Skeletal muscle cell (primary cell): ENCODE measurements around the gene KPNA4.
A peak's percentile ranks its signal among the peaks of the same experiment; 100 is the strongest.
"Not testable (repeated sequence)": the region's sequence is repeated elsewhere in the genome, so short reads cannot be mapped to it uniquely, and the experiment has no call there.

Experiments
- DNase-seq: peaks from one replicate; pipeline ENCODE4 v3.0.0-alpha.2; 2010; ENCODE audit warnings: low read depth
- H3K4me3 ChIP-seq: 2 replicates; pipeline ENCODE4 v1.5.1; 2011; ENCODE audit warnings: low read depth, mild to moderate bottlenecking, control low read depth, low read length, moderate library complexity

KPNA4 gene, protein sequence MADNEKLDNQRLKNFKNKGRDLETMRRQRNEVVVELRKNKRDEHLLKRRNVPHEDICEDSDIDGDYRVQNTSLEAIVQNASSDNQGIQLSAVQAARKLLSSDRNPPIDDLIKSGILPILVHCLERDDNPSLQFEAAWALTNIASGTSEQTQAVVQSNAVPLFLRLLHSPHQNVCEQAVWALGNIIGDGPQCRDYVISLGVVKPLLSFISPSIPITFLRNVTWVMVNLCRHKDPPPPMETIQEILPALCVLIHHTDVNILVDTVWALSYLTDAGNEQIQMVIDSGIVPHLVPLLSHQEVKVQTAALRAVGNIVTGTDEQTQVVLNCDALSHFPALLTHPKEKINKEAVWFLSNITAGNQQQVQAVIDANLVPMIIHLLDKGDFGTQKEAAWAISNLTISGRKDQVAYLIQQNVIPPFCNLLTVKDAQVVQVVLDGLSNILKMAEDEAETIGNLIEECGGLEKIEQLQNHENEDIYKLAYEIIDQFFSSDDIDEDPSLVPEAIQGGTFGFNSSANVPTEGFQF

DNA sequence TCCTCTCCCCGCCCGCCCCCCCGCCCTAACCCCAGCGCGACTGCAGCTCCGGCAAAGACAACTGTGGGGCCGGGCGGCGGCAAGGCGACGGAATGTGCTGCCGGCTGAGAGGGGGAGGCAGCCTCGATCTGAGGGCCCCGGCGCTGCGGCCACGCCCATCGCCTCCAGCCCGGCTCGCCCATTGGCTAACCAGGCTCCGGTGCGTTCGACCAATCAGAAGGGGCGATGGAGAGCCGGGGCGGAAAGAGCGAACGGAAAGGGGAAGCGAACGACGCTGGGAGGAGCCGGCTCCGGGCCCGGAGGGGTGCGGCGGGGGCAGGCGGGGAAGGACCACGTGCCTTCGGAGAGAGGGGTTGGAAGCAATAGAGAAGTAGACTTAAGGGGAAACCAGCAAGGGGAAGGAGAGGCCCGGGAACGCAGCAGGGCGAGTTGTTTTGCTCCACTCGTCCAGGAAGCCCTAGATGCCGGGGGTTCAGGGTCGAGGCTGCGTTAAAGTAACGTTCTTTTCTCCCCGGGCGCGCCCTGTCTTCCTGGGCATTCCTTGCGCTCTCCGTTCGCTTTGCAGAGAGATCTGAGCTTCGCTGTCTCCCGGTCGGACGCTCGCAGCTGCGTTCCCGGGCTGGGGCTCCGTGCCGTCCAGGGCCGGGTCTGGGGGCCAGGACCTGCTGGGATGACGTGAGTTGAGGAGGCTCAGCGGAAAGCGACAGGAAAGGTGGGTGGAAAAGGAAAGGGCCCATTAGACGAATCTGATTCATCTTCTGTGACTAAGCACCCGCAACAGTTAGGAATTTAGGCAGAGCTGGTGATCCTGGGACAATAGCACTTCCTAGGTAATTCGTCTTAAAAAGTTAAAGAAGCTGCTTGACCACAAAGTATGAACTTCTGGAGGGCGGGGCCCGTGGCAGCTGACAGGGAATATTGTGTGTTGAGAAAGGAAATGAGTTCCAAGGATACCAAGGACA is at the start of gene KPNA4:
Gene KPNA4, minus strand, starts transcription at position 130 of the 962 bp plus-strand sequence. CDS start 289 bp downstream, outside the sequence.
- peak; percentile 89 for DNase-seq
- peak within 1 kb of the TSS; percentile 76 for H3K4me3 ChIP-seq

DNA sequence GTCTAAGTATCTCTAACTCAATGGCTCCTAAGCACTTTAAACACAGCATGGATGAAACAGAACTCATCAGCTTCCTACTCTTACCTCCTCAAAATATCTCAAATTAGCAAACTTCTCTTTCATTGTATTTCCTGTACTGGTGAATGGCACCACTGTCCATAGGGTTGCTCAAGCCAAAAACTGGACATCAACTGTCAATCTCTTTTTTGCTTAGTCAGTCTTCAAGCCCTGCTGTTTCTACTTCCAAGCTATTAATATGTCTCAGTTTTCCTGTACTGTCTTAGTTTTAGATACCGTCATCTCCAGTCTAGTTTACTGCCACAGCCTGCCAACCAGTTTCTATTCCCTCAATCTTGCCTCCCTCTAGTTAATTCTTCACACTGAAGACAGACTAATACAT is 48.3 kb upstream of the KPNA4 start:
- H3K4me3 ChIP-seq, result no peak overlapping the region
- no peak for DNase-seq

DNA sequence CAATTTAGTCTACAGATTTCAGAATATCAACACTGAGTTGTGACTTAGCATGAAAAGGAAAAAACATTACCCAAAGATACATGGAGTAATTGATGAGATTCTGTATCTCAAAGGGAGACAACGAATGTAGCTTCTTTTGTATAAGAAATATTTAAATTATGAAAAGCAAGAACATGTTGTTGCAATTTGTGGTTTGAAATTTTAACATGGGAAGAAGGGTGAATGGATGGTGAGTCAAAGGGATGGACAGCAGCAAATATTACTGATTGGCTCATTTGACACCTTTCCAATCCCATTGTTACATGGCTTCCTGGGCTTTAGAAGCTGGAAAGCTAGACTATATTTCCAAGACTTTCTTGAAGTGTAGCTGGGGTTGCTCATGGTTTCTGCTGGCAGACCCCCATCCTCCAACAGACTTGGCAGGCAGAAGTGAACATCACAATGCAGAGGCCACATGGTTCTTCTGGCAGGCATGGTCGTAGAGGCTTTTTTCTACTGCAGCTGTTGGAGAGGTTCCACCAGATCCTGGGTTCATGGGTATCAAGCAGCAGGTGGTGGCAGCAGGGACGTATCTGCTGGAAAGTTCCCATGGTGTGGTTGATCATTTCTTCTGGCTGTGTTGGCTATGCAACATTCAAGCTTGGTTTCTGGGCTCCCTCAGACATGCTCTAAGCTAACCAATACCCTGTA is 47.2 kb upstream of the KPNA4 start:
- no peak overlapping the region for H3K4me3 ChIP-seq
- no peak for DNase-seq

DNA sequence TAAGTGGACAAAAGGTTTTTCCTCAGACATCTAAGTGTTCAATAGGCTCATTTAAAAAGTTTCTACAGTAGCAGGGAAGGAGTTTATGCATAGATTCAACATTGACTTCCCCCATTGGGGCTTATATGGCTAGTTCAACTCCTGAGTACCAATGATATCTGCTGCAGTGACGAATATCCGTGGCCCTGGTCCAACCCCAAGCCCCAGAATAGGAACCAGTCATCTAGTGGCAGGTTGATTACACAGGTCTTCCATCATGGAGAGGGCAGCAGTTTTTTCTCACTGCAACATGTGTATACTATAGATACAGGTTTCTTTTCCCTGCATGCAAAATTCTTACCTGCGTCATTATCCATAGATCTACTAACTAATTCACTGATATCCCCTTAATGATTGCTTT is 45.8 kb upstream of the KPNA4 start:
- DNase-seq, result no peak
- no peak overlapping the region for H3K4me3 ChIP-seq

DNA sequence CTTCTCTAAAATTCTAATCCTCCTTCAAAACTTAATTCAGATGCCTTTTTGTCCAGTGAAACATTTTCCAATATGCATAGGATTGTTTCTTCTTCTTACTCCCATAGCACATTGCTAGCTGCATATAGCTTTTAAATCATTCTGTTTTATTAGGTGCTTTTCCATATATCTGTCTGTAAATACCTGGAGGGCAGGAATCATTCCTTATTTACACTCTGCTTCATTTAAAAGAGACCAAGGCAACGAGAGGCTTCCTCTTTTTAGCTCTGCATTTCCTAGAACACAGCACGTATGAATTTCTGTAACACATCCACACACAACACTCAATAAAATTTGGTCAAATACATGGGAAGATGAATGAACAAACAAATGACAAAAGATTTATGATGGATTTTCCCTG is 43.5 kb upstream of the KPNA4 start:
- H3K4me3 ChIP-seq, result no peak overlapping the region
- no peak for DNase-seq

DNA sequence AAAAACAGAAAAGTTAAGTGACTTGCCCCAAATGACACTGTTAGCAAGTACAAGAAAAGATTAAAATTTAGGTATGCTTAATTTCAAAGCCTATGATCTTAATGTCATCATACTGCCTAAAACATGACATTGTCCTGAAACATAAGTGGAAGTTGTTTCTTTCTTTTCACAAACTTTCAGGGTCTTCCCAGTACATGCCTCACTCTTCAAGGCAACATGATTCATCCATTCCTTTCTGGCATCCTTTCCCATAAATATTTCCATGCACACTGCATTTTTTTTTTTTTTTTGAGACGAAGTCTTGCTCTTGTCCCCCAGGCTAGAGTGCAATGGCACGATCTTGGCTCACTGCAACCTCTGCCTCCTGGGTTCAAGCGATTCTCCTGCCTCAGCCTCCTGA is 42.5 kb upstream of the KPNA4 start:
- no peak overlapping the region for H3K4me3 ChIP-seq
- no peak for DNase-seq

DNA sequence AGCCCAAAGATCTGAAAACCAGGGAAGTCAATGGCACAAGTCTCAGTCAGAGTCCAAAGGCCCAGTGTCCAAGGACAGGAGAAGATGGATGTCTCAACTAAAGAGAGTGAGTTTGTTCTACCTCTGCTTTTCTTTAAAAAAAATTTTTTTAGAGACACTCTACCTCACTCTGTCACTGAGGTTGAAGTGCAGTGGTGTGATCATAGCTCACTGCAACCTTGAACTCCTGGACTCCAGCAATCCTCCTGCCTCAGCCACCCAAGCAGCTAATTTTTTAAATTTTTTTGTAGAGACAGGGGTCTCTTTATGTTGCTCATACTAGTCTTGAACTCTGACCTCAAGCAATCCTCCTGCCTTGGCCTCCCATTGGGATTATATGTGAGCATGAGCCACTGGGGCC is 39.9 kb upstream of the KPNA4 start:
- DNase-seq, result no peak
- H3K4me3 ChIP-seq, result no peak overlapping the region

DNA sequence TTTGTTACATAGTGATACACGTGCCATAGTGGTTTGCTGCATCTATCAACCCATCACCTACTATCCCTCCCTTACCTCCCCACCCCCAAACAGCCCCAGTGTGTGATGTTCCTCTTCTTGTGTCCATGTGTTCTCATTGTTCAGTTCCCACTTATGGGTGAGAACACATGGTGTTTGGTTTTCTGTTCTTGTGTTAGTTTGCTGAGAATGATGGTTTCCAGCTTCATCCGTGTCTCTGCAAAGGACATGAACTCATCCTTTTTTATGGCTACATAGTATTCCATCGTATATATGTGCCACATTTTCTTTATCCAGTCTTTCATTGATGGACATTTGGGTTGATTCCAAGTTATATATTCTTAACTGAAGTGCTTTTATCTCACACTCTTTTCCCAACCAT is 38.5 kb upstream of the KPNA4 start:
- not testable (repeated sequence) for H3K4me3 ChIP-seq, DNase-seq

DNA sequence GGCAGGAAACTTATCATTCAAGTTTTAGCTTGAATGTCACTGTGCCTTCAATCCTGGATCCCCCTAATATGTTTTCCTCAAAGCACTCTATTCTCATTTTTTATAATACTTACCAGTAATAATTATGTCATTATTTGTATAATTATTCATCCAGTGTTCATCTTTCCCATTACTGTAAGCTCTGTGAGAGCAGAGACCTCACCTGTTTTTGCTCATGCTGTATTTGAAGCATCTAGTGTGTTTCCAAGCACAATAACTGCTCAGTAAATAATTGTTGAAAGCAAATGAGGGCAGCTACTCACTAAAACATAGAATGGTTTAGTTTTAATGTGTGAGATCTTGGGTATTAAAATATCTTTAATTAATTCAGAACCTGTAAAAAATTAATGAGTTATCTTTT is 36.9 kb upstream of the KPNA4 start:
- H3K4me3 ChIP-seq, result no peak overlapping the region
- DNase-seq, result no peak

DNA sequence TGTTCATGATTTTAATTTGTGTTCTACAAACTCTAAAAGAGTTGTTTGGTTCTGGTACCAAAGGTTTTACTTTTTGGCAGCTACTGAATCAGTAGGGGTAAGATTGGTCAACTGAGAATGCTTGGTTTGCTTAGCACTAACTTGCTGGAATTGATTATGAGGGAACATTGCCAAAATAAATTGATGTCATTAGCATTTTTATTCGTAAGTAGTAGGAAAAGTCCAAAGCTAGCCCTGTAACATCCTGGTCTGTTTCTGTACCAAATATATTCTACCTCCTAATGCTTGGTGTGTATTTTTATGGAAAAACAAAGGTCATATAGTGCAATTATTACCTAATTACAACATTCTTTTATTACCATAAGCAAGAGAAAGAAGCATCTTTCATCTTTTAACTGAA is 35.9 kb upstream of the KPNA4 start:
- no peak overlapping the region for H3K4me3 ChIP-seq
- no peak for DNase-seq

DNA sequence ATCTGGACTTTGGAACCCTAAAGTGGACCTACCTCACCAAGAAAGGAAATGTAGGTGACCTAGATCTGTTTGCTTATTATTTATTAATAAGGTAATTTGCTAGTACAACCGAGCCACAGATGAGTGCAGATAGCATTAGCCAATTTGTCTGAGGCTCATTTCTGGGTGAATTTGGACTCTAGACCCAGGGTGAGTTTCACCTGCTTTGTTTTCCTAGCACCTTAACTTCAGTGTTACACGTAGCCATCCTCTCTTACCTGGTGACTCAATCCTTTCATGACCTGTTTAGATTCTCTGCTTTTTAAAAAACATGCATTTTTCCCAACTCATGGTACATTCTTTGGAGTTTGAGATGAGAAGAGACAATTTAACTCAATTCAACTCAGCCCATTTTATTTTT is 33.5 kb upstream of the KPNA4 start:
- H3K4me3 ChIP-seq, result no peak overlapping the region
- no peak for DNase-seq

DNA sequence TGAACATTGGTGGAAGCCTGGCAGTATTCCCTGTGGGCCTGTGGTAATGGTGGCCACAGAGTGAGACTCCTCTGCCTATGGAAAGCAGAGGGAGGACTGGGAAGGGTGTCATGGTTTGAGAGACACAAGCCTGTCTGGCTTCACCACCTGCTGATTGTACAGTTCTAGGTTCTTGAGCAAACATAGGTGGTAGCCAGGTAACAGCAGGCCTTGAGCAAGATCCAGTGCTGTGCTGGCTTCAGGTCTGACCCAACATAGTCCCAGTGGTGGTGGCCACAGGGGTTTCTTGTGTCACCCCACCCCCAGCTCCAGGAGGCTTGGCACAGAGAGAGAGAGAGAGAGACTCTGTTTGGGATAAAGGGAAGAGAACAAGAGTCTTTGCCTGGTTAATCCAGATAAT is 22.7 kb upstream of the KPNA4 start:
- DNase-seq, result no peak
- no peak overlapping the region for H3K4me3 ChIP-seq

DNA sequence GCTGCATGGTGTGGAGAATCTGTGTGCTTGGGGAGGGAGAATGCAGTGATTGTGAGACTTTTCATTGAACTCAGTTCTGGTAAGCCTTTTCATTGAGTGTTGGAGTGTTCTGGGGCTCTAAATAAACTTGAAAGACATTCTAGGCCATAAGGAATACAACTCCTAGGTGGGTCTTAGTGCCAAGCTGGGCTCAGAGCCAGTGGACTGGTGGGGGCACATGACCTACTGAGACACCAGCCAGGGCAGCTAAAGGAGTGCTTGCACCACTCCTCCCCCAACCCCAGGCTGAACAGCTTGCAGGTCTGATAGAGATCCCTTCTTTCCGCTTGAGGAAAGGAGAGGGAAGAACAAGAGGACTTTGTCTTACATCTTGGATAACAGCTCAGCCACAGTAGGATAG is 21.7 kb upstream of the KPNA4 start:
- H3K4me3 ChIP-seq, result no peak overlapping the region
- no peak for DNase-seq

DNA sequence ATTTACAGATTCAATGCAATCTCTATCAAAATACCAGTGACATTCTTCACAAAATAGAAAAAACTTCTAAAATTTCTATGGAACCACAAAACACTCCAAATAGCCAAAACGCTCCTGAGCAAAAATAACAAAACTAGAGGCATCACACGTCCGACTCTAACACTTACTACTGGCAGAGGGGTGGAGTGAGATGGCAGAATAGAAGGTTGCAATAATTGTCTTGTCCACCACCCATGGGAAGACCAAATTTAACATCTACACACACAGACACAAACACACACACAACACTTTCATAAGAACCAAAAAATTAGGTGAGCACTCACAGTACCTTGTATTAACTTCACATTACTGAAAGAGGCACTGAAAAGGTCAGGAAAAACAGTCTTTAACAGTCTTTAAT is 21.3 kb upstream of the KPNA4 start:
- no peak for DNase-seq

DNA sequence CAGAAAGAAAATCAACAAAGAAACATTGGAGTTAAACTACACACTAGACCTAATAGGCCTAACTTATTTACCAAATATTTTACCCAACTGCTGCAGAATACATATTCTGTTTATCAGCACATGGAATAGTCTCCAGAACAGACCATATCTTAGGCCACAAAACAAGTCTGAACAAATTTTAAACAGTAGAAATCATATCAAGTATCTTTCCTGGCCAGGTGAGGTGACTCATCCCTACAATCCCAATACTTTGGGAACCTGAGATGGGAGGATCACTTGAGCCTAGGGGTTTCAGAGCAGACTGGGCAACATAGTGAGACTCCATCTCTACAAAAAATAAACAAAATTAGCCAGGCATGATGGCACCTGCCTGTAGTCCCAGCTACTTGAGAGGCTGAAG is 18.1 kb upstream of the KPNA4 start:
- no peak overlapping the region for H3K4me3 ChIP-seq
- no peak for DNase-seq

More for the DNA sequence above, 21.3 kb upstream of the KPNA4 start:
- H3K4me3 ChIP-seq, result no peak overlapping the region

DNA sequence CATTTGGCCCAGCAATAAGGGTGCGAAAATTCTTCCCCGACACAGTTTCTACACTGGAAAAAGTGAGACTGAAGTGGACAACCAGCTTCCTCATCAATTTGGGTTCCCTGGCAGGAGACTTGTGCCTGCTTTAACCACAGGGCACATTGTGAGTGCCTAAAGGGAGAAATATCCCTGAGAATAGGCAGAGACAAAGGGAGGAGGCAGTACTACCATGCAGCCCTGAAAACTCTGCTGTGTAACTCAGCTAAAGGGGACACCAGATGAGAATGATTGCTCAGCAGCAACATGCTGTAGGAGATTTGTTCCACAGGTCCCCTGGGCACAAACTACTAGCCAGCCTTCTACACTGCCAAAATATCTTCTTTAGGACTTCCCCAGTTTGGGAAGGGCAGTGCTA is 15.6 kb upstream of the KPNA4 start:
- no peak overlapping the region for H3K4me3 ChIP-seq
- no peak for DNase-seq

DNA sequence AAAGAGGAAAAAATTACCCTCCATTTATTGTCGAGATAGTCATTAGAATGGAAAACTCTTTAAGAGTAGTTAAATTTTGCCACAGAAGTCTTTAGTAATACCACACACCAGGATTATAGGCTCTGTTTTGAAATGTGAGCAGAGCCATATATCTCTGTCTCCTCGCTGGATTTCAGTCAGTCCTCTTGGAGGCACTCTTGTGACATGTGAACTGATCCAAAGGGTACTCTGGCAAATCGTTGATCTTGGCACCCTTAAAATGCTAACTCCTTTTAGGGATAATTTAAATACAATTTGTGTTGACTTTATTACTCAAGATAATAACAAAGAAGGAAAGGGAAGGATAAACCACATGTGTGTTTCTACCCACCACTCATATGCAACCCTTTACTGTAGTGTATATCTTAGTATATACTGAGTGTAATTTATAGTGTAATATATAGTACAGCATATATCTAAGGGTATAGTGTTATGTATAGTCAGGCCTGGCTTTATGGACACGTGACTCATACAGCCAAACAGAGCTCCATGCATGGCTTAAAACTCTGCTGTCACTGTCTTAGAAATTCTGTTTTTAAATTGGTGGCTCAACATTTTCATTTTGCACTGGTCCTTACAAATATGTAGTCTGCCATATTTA is 12.3 kb upstream of the KPNA4 start:
- H3K4me3 ChIP-seq, result no peak overlapping the region
- peak; percentile 23 for DNase-seq

DNA sequence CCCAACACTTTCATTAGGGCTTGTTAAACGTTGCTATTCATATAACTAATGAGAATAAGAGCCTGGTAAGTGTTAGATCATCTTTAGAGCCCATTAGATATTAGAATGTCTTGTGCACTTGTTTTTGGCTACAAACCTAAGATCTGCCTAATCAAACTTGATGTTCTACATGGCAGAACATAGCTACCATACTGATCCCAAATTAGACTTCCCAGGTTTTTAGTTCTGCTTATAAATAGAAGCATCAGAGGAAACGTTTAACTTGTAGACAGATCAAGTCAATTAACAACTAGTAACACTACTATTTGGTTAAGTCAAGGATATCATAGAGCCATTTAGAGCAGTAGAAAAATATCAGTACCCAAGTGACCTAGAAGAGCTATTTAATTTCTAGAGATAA is 11.7 kb upstream of the KPNA4 start:
- H3K4me3 ChIP-seq, result no peak overlapping the region
- no peak for DNase-seq

DNA sequence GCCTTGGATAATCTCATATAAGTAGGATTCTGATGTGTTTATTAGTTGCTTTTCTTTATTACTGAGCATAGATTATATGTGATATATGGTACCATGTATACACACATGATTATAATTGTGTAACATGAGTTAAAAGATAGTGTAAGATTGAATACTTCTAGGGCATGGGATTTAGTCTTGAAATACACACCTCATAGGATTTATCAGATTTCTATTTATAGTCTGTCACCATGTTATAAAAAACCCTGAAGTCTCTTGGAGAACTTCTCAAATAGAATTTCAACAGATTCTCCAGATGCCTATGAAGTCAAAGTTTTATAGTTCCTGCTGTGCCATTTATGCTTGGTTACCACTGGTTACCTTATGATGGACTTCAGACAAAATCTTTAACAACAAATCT is 11.2 kb upstream of the KPNA4 start:
- no peak for DNase-seq
- H3K4me3 ChIP-seq, result no peak overlapping the region
